HG03060 (cell line): Measurements from ENCODE around the gene MYOD1.

Experiments used
- ATAC-seq: cut with Tn5 transposase; IDR thresholded peaks from one replicate; pipeline ENCODE4 v1.9.1; 2021; ENCODE audit warnings: low read depth, moderate number of reproducible peaks; ENCODE audit not compliant: unreplicated experiment

MYOD1 gene

GRCh38 chr11:17719028-17719937 lies at the start of gene MYOD1:
TSS of gene MYOD1 (plus strand) at chr11:17719571. CDS start at chr11:17719783, 212 bp downstream.
- ATAC-seq, result no peak

- no peak for ATAC-seq
Observed at GRCh38 chr11:17672469-17672868, 46.9 kb upstream of the MYOD1 start.

- ATAC-seq, result no peak
Observed at GRCh38 chr11:17673951-17674350, 45.4 kb upstream of the MYOD1 start.

GRCh38 chr11:17682848-17683247 lies 36.5 kb upstream of the MYOD1 start:
- no peak for ATAC-seq

DNA sequence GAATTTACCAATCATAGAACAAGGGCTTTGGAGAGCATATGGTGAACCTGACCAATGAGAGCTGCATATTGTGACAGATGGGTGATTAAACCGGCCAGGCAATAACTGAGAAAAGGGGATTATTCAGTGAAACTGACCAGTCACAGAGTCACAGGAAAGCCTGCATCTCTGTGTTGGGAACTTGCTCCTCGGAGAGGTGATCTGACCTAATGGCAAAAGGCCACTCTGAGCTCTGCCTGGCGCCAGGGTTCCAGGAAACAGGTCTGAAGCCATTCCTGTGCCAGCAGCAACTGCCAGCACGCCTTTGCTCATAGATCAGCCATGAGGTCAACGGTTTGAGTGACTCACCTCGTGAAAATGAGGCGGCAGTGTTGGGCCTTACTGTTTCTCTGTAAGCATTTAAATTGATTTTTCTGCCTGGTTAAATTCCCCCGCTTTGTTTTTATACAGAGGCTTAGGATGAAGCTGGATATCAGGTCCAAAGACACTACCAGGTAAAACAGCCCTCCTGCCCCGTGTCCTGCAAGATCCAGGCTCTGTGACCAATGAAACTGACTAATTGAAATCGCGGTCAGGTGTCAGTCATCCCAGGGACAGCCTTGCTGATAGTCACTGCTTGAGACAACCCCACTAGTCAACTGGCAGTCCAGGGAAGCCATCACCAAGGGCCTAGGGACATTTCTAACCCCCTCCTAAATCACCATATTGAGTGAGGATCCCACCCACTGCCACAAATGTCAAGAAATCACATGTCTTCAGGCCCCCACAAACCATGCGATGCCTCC lies 35.8 kb upstream of the MYOD1 start:
- ATAC-seq, result no peak

DNA sequence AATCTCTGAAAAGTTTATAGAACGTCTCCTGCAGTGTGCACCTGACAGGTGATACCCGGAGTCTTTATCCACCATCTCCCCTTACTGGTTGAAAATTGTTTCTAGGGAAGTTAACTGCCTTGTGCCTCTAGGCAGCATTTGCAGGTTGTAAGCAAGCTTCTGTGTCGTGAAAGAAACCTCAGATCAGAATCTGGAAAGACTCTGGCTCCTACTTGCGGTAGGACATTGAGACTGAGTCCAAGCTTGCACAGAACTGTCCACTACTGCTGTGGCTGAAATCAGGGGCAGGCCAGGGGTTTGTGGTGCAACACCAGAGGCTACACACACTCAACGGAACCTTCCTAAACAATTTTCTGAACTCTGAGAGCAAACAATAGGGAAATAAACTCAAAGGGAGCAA lies 34.8 kb upstream of the MYOD1 start:
- ATAC-seq, result no peak

- no peak for ATAC-seq
Observed at GRCh38 chr11:17686231-17686980, 33.0 kb upstream of the MYOD1 start.

DNA sequence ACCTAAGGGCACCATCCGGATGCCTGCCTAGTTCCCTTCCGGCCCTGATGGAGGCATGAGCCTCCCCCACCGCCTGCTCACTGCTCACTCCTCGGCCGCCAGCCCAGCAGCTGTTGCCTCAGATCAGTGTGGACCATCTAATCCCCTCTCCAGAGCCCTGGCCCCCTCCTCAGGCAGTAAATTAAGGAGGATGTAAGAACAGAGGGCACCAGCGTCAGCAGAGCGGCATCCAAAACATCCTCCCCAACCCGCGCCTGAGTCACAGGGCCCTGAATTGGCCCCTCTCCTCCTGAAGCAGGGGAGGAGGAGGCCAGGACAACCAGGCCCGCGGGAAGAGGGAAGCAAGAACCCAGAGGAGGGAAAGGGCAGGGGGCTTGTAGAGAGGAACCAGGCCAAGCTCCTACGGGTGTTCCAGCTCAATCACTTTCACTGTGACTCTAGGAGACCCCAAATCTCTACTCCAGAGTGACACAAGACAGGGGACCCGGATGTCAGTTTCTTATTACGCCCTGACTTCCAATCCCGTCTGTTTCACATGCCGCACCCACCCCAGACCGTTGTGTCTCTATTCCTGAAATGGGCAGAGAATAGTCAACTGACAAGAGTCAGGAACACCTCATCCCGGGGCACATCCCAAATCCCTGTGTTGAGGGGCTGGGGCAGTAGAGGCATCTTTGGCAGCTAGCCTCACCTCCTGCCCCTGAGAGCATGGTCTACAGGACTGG lies 31.3 kb upstream of the MYOD1 start:
- no peak for ATAC-seq

DNA sequence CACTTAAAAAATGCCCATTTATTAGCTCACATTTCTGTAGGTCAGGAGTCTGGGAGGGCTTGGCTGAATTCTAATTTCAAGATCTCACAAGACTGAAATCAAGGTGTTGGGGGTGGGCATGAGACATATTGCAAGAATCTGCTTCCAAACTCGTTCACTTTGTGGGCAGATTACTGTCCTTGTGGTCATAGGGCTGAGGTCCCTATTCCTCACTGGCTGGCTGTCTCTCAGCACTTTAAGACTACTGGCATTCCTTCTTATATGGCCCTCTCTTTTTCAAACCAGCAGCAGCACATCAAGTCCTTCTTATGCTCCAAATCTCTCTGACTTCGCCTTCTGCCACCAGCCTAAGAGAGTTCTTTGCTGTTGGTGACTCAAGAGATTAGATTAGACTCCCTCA lies 27.8 kb upstream of the MYOD1 start:
- ATAC-seq, result no peak

DNA sequence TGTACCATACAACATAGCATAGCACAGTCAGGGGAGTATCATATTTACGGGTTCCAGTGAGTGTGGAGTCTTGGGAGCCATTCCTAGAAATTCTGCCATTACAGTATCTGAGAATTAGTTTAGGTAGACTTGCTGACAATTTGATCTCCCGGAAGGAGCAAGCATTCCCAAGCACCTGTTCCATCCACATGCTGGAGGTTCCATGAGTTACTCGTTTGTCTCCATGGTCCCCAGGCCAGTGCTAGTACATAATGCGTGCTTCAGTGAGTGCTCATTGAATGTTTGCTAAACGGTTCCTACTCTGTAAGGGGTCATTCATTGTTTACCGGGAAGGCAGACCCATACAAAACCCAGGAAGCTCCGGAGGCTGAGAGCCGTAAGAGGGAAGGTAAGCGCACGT lies 27.4 kb upstream of the MYOD1 start:
- ATAC-seq, result no peak

DNA sequence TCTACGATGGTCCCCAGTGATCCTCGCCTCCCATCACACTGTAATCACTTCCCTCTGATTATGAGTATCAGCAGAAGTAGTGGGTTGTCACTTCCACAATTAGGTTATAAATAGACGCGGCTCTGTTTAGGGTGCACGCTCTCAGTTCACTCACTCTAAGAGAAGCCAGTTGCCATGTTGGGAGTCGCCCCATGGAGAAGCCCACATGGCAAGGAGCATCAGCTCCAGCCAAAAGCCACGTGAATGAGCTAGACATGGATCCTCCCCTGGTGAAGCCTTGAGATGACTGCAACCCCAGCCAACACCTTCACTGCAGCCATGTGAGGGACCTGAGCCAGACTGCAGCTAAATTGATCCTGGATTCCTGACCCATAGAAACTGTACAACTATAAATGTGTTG lies 26.4 kb upstream of the MYOD1 start:
- no peak for ATAC-seq

GRCh38 chr11:17693531-17693930 lies 25.8 kb upstream of the MYOD1 start:
- ATAC-seq, result no peak

GRCh38 chr11:17694494-17695110 lies 24.8 kb upstream of the MYOD1 start:
- no peak for ATAC-seq

DNA sequence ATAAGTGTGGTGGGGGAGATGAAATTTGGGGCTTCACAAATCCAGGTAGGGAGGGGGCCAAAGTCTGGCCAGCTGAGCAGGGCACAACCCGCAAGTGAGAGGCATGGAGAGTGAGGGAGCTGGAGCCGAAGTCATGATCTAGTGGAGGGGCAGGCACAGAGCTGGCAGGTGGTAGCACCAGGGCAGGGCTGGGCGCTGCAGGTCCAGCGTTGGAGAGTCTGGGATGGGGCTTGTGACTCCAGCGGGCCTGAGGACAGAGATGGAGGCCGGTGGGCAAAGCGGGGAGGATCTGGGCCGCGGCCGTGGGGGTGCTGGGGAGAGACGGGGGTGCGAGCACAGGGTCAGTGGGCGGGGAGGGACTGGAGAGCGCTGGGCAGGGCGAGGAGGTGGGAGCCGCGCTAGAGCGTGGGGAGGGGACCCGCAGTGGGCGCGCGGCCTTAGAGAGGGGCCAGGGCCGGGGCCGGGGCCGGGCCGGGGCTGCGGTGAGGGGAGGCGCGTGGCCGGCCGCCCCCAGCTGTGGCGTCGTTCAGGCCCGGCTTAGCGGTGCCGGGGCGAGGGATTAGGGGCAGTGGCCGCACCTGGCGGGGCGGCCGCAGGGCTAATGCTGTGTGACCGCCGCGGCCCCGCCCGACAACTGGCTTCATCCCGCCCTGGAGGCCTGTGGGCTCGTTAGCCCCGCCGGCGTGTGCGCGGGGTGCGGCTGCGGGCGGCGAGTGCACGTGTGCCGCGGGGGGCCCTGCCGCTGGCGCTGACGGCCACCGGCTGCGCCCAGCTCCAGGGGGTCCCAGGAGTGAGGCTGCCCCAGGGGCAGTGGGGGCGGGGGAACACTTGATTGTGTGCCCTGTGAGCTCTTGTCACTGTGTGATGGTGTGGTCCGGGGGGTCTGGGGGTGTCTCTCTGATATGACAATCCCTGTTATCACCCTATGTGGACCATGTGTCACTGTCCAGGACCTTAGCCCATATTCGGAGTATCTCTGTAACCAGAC lies 23.6 kb upstream of the MYOD1 start:
- ATAC-seq, result no peak

GRCh38 chr11:17696741-17697140 lies 22.6 kb upstream of the MYOD1 start:
- no peak for ATAC-seq

DNA sequence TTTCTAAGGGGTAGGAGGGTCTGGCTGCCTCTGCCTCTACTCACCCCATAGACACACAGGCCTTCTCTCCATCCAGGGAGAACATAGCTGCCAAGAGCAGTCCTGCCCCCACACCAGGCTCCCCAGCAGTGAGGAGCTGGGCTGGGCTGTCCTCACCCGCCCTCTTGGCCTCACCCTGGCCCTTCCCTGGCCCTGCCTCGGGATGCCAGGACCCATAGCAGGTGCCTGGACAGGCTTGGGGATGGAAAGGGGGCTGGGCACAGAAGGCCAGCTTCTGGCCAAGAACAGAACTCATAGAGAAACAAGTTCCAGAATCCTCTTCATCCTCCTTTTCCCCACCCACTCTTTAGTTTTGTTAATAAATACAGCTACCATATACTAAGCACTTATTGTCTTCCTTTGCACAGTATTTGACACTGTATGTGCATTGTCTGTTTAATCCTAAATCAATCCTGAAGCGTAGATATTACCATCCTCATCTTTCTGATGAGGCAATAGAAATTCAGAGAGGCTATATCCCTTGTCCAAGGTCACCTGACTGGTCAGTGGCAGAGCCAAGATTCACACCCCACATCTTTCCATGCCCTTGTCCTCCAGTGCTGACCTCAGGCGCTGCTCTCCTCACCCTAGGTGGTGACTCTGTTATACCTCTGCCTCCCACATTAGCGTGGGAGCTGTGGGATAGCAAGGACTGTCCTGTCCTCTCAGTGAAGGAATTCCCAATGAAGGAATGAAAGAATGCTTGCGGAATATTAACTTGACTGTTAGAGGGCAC lies 22.0 kb upstream of the MYOD1 start:
- ATAC-seq, result no peak

DNA sequence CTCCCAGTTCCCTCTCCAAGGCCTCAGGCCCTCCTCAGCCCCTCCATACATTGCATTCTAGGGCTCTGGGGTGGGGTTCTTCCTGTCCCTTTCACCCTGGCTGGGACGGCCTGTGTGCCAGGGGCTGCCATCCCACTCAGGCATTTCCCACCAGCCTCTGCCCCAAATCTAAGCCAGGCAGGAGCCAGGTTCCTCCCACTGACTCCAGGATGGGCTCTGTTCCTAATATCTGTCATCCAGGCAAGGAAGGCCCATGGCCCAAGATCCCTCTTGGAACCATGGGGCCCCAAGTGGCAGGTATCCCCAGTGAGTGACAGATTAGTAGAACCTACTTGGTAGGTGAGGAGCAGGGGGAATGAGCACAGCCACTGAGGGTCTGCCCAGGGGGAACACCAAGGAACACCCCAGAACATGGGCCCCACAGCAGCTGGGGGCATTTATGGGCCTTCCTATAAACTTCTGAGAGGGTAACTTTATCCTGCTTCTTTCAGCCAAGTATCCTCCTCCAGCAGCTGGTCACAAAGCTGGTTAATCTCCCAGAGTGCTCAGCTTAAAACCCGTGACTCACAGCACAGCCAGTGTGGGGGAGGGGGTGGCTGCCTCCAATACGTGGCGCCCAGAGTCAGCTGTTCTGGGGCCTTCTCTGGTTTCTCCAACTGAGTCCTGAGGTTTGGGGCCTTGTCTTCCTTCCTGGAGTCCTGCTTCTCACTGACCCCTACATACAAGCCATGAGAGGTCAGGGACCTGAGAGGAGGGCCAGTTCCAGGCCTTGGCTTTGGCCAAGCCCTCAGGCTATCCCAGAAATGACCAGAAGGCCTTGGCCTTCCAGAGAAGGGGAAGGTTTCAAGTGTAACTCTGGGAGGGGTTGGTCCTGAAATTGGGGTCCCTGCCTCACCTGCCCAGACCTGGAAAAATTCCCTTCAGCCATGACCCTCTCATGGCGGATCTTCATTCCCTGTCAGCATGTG lies 19.9 kb upstream of the MYOD1 start:
- no peak for ATAC-seq
